ENCODE measurements around the gene SERBP1.

DNA sequence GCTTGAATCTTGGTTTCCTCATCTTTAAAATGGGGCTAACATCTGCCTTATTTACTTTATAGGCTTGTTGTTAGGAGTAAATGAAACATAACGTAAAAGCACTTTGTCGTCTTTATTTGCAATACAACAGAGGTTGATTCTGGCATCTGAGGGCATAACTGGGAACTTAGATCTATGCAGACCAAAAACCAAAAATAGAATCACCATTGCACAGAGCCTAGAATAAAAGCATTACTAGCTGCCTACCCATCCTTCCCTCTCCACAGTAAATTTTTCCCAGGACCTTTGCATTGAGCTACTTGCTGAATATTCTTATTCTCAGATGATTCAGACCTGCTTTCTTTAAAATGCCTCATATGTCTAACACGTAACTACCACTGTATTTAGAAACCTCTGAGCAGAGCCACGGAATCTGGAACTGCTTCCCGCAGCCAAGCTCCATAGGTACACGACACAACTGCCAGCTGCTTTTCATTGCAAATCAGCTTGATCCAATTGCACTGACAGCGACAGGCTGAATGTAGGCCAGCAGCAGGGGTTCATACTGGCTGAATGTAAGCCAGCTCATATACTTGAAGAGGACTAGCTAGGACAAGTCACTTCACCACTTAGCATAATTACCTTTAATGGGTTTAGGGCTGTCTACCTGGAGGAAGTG lies 33.2 kb upstream of the SERBP1 start:
- TF ChIP-seq, protein P1, sequence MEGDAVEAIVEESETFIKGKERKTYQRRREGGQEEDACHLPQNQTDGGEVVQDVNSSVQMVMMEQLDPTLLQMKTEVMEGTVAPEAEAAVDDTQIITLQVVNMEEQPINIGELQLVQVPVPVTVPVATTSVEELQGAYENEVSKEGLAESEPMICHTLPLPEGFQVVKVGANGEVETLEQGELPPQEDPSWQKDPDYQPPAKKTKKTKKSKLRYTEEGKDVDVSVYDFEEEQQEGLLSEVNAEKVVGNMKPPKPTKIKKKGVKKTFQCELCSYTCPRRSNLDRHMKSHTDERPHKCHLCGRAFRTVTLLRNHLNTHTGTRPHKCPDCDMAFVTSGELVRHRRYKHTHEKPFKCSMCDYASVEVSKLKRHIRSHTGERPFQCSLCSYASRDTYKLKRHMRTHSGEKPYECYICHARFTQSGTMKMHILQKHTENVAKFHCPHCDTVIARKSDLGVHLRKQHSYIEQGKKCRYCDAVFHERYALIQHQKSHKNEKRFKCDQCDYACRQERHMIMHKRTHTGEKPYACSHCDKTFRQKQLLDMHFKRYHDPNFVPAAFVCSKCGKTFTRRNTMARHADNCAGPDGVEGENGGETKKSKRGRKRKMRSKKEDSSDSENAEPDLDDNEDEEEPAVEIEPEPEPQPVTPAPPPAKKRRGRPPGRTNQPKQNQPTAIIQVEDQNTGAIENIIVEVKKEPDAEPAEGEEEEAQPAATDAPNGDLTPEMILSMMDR (IDR thresholded peaks at IDR 0.05), result no peak
- TF ChIP-seq POLR2A (IDR thresholded peaks at IDR 0.05; ENCODE audit: low read depth), result no peak
- TF ChIP-seq POLR2AphosphoS5 (IDR thresholded peaks at IDR 0.05), result no peak
